Activated naive CD4-positive, alpha-beta T cell treated with anti-CD3 and anti-CD28 coated beads, Interleukin-2, amount 10 ng/mL, durations not matched to agents 7 days and 5 days (primary cell): ENCODE data around the gene ADSS1.

Experiments
- CTCF ChIA-PET: fragments of 350-600 bp; sonication (Branson Sonifier 250); formaldehyde crosslinking; loops from one replicate; lab custom pipeline; 2021; ENCODE audit warnings: antibody characterized with exemption; lab: Charles Lee
- DNase-seq: peaks from one replicate; pipeline ENCODE4 v3.0.0-alpha.2; 2020
- H3K27ac Mint-ChIP-seq: one replicate; pipeline ENCODE4 v1.8.0; 2021; ENCODE audit warnings: mild to moderate bottlenecking, moderate library complexity, mixed read lengths
- H3K27me3 Mint-ChIP-seq: one replicate; pipeline ENCODE4 v1.8.0; 2021; ENCODE audit warnings: mild to moderate bottlenecking, mixed read lengths
- H3K36me3 Mint-ChIP-seq: one replicate; pipeline ENCODE4 v1.8.0; 2021; ENCODE audit warnings: mixed read lengths
- H3K4me1 Mint-ChIP-seq: one replicate; pipeline ENCODE4 v1.8.0; 2021; ENCODE audit warnings: mixed read lengths
- H3K4me3 Mint-ChIP-seq: one replicate; pipeline ENCODE4 v1.8.0; 2021; ENCODE audit warnings: mild to moderate bottlenecking, moderate library complexity, mixed read lengths
- H3K9me3 Mint-ChIP-seq: one replicate; pipeline ENCODE4 v1.8.0; 2021; ENCODE audit warnings: mixed read lengths

ADSS1 gene

GRCh38 chr14:104691546-104692260 is 32.3 kb upstream of the ADSS1 start:
- CTCF ChIA-PET, result no interaction called here
- Mint-ChIP-seq H3K27ac (peak overlapping the region; percentile 81), H3K9me3 (no peaks in the 10 kb centered on the region), H3K27me3 (peaks cover 7% of the 10 kb centered on the region), H3K4me3 (peak overlapping the region; percentile 84), H3K36me3 (peaks cover 23% of the 10 kb centered on the region), H3K4me1 (peaks cover 75% of the 10 kb centered on the region)
- DNase-seq, result no peak

- H3K9me3 Mint-ChIP-seq, result no peaks in the 10 kb centered on the region
- CTCF ChIA-PET, result no interaction called here
- H3K27me3 Mint-ChIP-seq, result peaks cover 3% of the 10 kb centered on the region
- H3K4me3 Mint-ChIP-seq, result no peak overlapping the region
- peaks cover 70% of the 10 kb centered on the region for H3K4me1 Mint-ChIP-seq
- H3K36me3 Mint-ChIP-seq, result peaks cover 25% of the 10 kb centered on the region
- DNase-seq, result no peak
- peak overlapping the region; percentile 89 for H3K27ac Mint-ChIP-seq
Measured at GRCh38 chr14:104692261-104692938, 31.6 kb upstream of the ADSS1 start.

- CTCF ChIA-PET, result no interaction called here
- peaks cover 2% of the 10 kb centered on the region for H3K27me3 Mint-ChIP-seq
- peak overlapping the region; percentile 89 for H3K27ac Mint-ChIP-seq
- no peak for DNase-seq
- H3K4me1 Mint-ChIP-seq, result peaks cover 66% of the 10 kb centered on the region
- peaks cover 26% of the 10 kb centered on the region for H3K36me3 Mint-ChIP-seq
- no peaks in the 10 kb centered on the region for H3K9me3 Mint-ChIP-seq
- H3K4me3 Mint-ChIP-seq, result no peak overlapping the region
Measured at GRCh38 chr14:104692939-104693315, 31.1 kb upstream of the ADSS1 start.

- no peaks in the 10 kb centered on the region for H3K27me3 Mint-ChIP-seq
- no peaks in the 10 kb centered on the region for H3K9me3 Mint-ChIP-seq
- peaks cover 26% of the 10 kb centered on the region for H3K36me3 Mint-ChIP-seq
- CTCF ChIA-PET, result interaction anchor here (1.0 kb wide), 2 partner anchors 19 to 28 kb away, joined by 3 read pairs; no protein-coding TSS in a partner anchor
- H3K4me3 Mint-ChIP-seq, result peak overlapping the region; percentile 68
- H3K27ac Mint-ChIP-seq, result peak overlapping the region; percentile 94
- H3K4me1 Mint-ChIP-seq, result peaks cover 64% of the 10 kb centered on the region
- DNase-seq, result no peak
Measured at GRCh38 chr14:104693482-104694431, 30.3 kb upstream of the ADSS1 start.

- Mint-ChIP-seq H3K36me3 (peaks cover 26% of the 10 kb centered on the region), H3K9me3 (no peaks in the 10 kb centered on the region), H3K27me3 (no peaks in the 10 kb centered on the region), H3K27ac (peak overlapping the region; percentile 94), H3K4me3 (peak overlapping the region; percentile 68), H3K4me1 (peaks cover 63% of the 10 kb centered on the region)
- DNase-seq, result no peak
- CTCF ChIA-PET, result interaction anchor here (1.0 kb wide), 2 partner anchors 18 to 29 kb away, joined by 3 read pairs; no protein-coding TSS in a partner anchor
Measured at GRCh38 chr14:104694475-104694950, 29.5 kb upstream of the ADSS1 start.

GRCh38 chr14:104694991-104695659 is 28.9 kb upstream of the ADSS1 start:
- DNase-seq, result peak; percentile 80
- Mint-ChIP-seq H3K36me3 (peaks cover 26% of the 10 kb centered on the region), H3K27me3 (no peaks in the 10 kb centered on the region), H3K27ac (peak overlapping the region; percentile 94), H3K9me3 (no peaks in the 10 kb centered on the region), H3K4me1 (peaks cover 63% of the 10 kb centered on the region), H3K4me3 (peak overlapping the region; percentile 68)
- CTCF ChIA-PET, result interaction anchor here (1.0 kb wide), 2 partner anchors 17 to 29 kb away, joined by 3 read pairs; no protein-coding TSS in a partner anchor

- H3K4me3 Mint-ChIP-seq, result peak overlapping the region; percentile 68
- H3K36me3 Mint-ChIP-seq, result peaks cover 25% of the 10 kb centered on the region
- H3K4me1 Mint-ChIP-seq, result peaks cover 62% of the 10 kb centered on the region
- no peaks in the 10 kb centered on the region for H3K27me3 Mint-ChIP-seq
- peak overlapping the region; percentile 94 for H3K27ac Mint-ChIP-seq
- DNase-seq, result no peak
- H3K9me3 Mint-ChIP-seq, result no peaks in the 10 kb centered on the region
- CTCF ChIA-PET, result no interaction called here
Measured at GRCh38 chr14:104695660-104696000, 28.4 kb upstream of the ADSS1 start.

GRCh38 chr14:104696671-104697316 is 27.2 kb upstream of the ADSS1 start:
- CTCF ChIA-PET, result no interaction called here
- H3K27ac Mint-ChIP-seq, result peak overlapping the region; percentile 94

GRCh38 chr14:104697317-104697703 is 26.7 kb upstream of the ADSS1 start:
- peaks cover 19% of the 10 kb centered on the region for H3K36me3 Mint-ChIP-seq
- peaks cover 46% of the 10 kb centered on the region for H3K4me1 Mint-ChIP-seq
- no peaks in the 10 kb centered on the region for H3K27me3 Mint-ChIP-seq
- no peak for DNase-seq
- CTCF ChIA-PET, result no interaction called here
- H3K27ac Mint-ChIP-seq, result peak overlapping the region; percentile 75
- H3K4me3 Mint-ChIP-seq, result no peak overlapping the region
- H3K9me3 Mint-ChIP-seq, result no peaks in the 10 kb centered on the region

More at GRCh38 chr14:104696671-104697316, 27.2 kb upstream of the ADSS1 start:
- Mint-ChIP-seq H3K9me3 (no peaks in the 10 kb centered on the region), H3K4me1 (peaks cover 51% of the 10 kb centered on the region), H3K36me3 (peaks cover 19% of the 10 kb centered on the region), H3K4me3 (no peak overlapping the region), H3K27me3 (no peaks in the 10 kb centered on the region)
- DNase-seq, result no peak

- Mint-ChIP-seq H3K27ac (no peak overlapping the region), H3K4me1 (peaks cover 42% of the 10 kb centered on the region), H3K4me3 (no peak overlapping the region), H3K27me3 (no peaks in the 10 kb centered on the region), H3K9me3 (no peaks in the 10 kb centered on the region), H3K36me3 (peaks cover 19% of the 10 kb centered on the region)
- no peak for DNase-seq
- CTCF ChIA-PET, result no interaction called here
Measured at GRCh38 chr14:104697892-104698583, 26.0 kb upstream of the ADSS1 start.

GRCh38 chr14:104698688-104699425 is 25.2 kb upstream of the ADSS1 start:
- Mint-ChIP-seq H3K27me3 (no peaks in the 10 kb centered on the region), H3K9me3 (no peaks in the 10 kb centered on the region), H3K4me1 (peaks cover 36% of the 10 kb centered on the region), H3K4me3 (no peak overlapping the region), H3K27ac (peak overlapping the region; percentile 37), H3K36me3 (peaks cover 23% of the 10 kb centered on the region)
- DNase-seq, result no peak
- CTCF ChIA-PET, result no interaction called here

- Mint-ChIP-seq H3K4me3 (no peak overlapping the region), H3K27ac (no peak overlapping the region), H3K9me3 (no peaks in the 10 kb centered on the region), H3K27me3 (no peaks in the 10 kb centered on the region), H3K4me1 (peaks cover 30% of the 10 kb centered on the region), H3K36me3 (peaks cover 25% of the 10 kb centered on the region)
- DNase-seq, result no peak
- CTCF ChIA-PET, result no interaction called here
Measured at GRCh38 chr14:104699426-104699748, 24.6 kb upstream of the ADSS1 start.
